Measurements from ENCODE around the gene MTHFD1. TPM values are rescaled to one million over a fixed set of nuclear protein-coding genes. Genes with fewer than 3 reads are reported as not detected.
A peak's percentile ranks its signal among the peaks of the same experiment; 100 is the strongest.
"Not testable (repeated sequence)": the region's sequence is repeated elsewhere in the genome, so short reads cannot be mapped to it uniquely, and the experiment has no call there.

MTHFD1 gene
- total RNA-seq, 4 donors from 2014 or later, result 33.3 to 39.9 (median 35.8) TPM

DNA sequence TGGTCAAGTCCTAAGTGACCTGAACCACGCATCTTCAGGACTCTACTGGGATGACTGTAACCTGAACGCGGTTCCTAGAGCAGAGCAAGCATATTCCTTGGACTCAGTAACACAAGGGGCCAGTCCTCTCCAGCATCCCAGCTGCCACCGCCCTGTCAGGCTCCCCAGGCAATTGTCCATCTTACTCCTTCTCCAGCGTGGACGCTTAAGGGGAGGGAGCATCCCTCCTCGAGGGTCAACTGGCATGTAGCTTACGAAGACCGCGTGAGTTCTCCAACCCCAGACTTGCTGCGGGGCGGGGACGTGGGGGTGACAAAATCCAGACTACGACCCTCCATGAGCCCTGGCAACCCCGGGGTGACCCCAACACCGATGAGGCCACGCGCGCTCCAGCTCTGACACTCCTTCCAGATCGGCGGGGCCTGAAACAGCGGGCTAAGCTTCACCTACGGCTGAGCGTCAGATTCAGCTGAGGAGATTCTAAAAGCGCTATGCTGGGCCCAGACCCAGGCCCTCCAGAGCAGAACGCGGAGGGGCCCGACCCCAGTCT, 846 bp upstream of the MTHFD1 start:
- Histone ChIP-seq H3K4me3 (peak overlapping the region; percentile 64 to 75 (median 66)), H3K36me3 (peaks cover 0 to 13% (median 4%) of the 10 kb centered on the region in 4 donors), H3K27me3 (no peaks in the 10 kb centered on the region), H3K9me3 (no peaks in the 10 kb centered on the region), H3K27ac (replicated peaks in 1 of 4) (peak overlapping the region; percentile 78 to 95 (median 88)), H3K4me1 (peaks cover 14 to 36% (median 31%) of the 10 kb centered on the region in 4 donors)
- WGBS, result 10% methylated on average over 4 of the region's 28 CpGs
- intact Hi-C loops (cut with DNase I), result loop anchor here (5.0 kb wide), 1 partner anchor 45 kb away; no protein-coding TSS in a partner anchor
- TF ChIP-seq POLR2A (IDR thresholded peaks at IDR 0.05; ENCODE audit: low read depth) (no peak), EP300 (IDR thresholded peaks at IDR 0.05) (no peak), POLR2AphosphoS5 (IDR thresholded peaks at IDR 0.05) (no peak)
- TF ChIP-seq, protein P1, sequence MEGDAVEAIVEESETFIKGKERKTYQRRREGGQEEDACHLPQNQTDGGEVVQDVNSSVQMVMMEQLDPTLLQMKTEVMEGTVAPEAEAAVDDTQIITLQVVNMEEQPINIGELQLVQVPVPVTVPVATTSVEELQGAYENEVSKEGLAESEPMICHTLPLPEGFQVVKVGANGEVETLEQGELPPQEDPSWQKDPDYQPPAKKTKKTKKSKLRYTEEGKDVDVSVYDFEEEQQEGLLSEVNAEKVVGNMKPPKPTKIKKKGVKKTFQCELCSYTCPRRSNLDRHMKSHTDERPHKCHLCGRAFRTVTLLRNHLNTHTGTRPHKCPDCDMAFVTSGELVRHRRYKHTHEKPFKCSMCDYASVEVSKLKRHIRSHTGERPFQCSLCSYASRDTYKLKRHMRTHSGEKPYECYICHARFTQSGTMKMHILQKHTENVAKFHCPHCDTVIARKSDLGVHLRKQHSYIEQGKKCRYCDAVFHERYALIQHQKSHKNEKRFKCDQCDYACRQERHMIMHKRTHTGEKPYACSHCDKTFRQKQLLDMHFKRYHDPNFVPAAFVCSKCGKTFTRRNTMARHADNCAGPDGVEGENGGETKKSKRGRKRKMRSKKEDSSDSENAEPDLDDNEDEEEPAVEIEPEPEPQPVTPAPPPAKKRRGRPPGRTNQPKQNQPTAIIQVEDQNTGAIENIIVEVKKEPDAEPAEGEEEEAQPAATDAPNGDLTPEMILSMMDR (IDR thresholded peaks at IDR 0.05), result no peak
- no peak for DNase-seq (ENCODE audit: extremely low spot score)

- intact Hi-C loops (cut with DNase I), result loop anchor here (5.0 kb wide), 1 partner anchor 46 kb away; no protein-coding TSS in a partner anchor
- Histone ChIP-seq H3K4me1 (peaks cover 14 to 36% (median 32%) of the 10 kb centered on the region in 4 donors), H3K27me3 (no peaks in the 10 kb centered on the region), H3K4me3 (peak overlapping the region; percentile 64 to 75 (median 66)), H3K36me3 (peaks cover 0 to 13% (median 4%) of the 10 kb centered on the region in 4 donors), H3K9me3 (no peaks in the 10 kb centered on the region), H3K27ac (replicated peaks in 1 of 4) (peak overlapping the region; percentile 78 to 95 (median 88))
- no peak for TF ChIP-seq POLR2A (IDR thresholded peaks at IDR 0.05; ENCODE audit: low read depth)
- TF ChIP-seq, protein P1 (IDR thresholded peaks at IDR 0.05), result no peak
- no peak for TF ChIP-seq POLR2AphosphoS5 (IDR thresholded peaks at IDR 0.05)
- no peak for TF ChIP-seq EP300 (IDR thresholded peaks at IDR 0.05)
- no peak for DNase-seq (ENCODE audit: extremely low spot score)
- under 1% methylated on average over 18 of the region's 18 CpGs for WGBS
Measured at GRCh38 chr14:64388533-64389285, 556 bp downstream of the MTHFD1 start.

GRCh38 chr14:64391113-64391725, 3.1 kb downstream of the MTHFD1 start:
- Histone ChIP-seq H3K4me1 (peaks cover 16 to 36% (median 32%) of the 10 kb centered on the region in 4 donors), H3K36me3 (peaks cover 0 to 13% (median 4%) of the 10 kb centered on the region in 4 donors), H3K27me3 (no peaks in the 10 kb centered on the region), H3K27ac (replicated peaks in 1 of 4) (no peak overlapping the region), H3K4me3 (no peak overlapping the region), H3K9me3 (no peaks in the 10 kb centered on the region)
- intact Hi-C loops (cut with DNase I), result no loop called here
- WGBS, result 89% methylated on average over 12 of the region's 12 CpGs
- TF ChIP-seq POLR2AphosphoS5 (IDR thresholded peaks at IDR 0.05) (no peak), POLR2A (IDR thresholded peaks at IDR 0.05; ENCODE audit: low read depth) (no peak), EP300 (IDR thresholded peaks at IDR 0.05) (no peak)
- TF ChIP-seq, protein P1 (IDR thresholded peaks at IDR 0.05), result no peak
- DNase-seq (ENCODE audit: extremely low spot score), result no peak

DNA sequence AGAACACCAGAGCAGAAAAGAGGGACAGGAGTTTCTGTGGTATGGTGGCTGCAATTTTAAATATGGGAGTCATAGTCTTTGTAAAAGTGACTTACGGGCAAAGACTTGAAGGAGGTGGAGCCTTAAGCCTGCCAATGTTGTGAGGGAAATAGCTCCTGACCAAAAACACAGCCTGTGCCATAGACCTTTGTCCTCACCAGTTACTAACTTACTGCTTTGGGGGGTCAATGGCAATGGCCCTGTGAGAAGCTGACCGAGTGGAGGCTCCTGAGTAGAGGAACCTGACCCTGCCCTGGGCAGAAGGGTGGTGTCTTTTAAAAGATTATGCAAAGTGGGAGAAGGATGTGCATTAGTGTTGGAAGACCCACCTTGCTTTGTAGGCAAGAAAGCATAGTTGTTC, 3.8 kb downstream of the MTHFD1 start:
- Histone ChIP-seq H3K9me3 (no peaks in the 10 kb centered on the region), H3K36me3 (peaks cover 0 to 13% (median 4%) of the 10 kb centered on the region in 4 donors), H3K27ac (replicated peaks in 1 of 4) (no peak overlapping the region), H3K4me3 (no peak overlapping the region), H3K4me1 (peaks cover 16 to 29% (median 27%) of the 10 kb centered on the region in 4 donors), H3K27me3 (no peaks in the 10 kb centered on the region)
- intact Hi-C loops (cut with DNase I), result no loop called here
- no peak for DNase-seq (ENCODE audit: extremely low spot score)
- TF ChIP-seq, protein P1 (IDR thresholded peaks at IDR 0.05), result no peak
- TF ChIP-seq POLR2A (IDR thresholded peaks at IDR 0.05; ENCODE audit: low read depth), result no peak
- no peak for TF ChIP-seq EP300 (IDR thresholded peaks at IDR 0.05)
- TF ChIP-seq POLR2AphosphoS5 (IDR thresholded peaks at IDR 0.05), result no peak
- WGBS, result 94% methylated on average over 2 of the region's 2 CpGs

- DNase-seq (ENCODE audit: extremely low spot score); intact Hi-C loops (cut with DNase I); H3K9me3 ChIP-seq; H3K27me3 ChIP-seq; H3K4me3 ChIP-seq; H3K27ac ChIP-seq (replicated peaks in 1 of 4): not testable (repeated sequence)
- peaks cover 16 to 25% (median 22%) of the 10 kb centered on the region in 4 donors for H3K4me1 ChIP-seq
- 100% methylated on average over 3 of the region's 3 CpGs for WGBS
- peaks cover 0 to 13% (median 4%) of the 10 kb centered on the region in 4 donors for H3K36me3 ChIP-seq
Measured at GRCh38 chr14:64393189-64393726, 5.1 kb downstream of the MTHFD1 start.
